GM20000 (cell line): ENCODE measurements around the gene RARRES1.

Experiments used
- DNase-seq: peaks from one replicate; pipeline ENCODE4 v3.0.0; 2012; ENCODE audit warnings: low spot score
- TF ChIP-seq, protein P1 (sequence below): IDR thresholded peaks from 2 replicates; pipeline ENCODE4 v1.5.1; 2012; ENCODE audit warnings: mild to moderate bottlenecking, control low read depth; ENCODE audit errors: extremely low read depth, missing control alignments

RARRES1 gene

DNA sequence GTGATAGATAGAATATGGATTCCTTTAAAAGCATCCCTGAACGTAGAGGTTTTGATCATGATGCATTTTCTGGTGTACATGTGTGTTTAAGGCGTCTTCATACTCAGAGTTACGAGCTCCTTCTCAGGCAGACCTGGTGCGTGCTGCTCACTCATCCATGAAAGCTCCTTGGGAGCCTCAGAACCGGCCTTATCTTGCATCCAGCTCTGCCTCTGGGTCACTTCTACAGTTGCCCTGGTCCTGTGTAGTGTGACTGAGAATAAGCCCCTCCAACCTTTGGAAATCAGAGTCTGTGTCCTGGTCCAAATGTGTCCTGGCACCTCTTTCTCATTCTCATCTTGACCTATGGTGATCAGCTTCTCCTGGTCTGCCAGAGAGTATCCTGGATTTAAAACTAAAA, 17.3 kb upstream of the RARRES1 start:
- TF ChIP-seq, protein P1, sequence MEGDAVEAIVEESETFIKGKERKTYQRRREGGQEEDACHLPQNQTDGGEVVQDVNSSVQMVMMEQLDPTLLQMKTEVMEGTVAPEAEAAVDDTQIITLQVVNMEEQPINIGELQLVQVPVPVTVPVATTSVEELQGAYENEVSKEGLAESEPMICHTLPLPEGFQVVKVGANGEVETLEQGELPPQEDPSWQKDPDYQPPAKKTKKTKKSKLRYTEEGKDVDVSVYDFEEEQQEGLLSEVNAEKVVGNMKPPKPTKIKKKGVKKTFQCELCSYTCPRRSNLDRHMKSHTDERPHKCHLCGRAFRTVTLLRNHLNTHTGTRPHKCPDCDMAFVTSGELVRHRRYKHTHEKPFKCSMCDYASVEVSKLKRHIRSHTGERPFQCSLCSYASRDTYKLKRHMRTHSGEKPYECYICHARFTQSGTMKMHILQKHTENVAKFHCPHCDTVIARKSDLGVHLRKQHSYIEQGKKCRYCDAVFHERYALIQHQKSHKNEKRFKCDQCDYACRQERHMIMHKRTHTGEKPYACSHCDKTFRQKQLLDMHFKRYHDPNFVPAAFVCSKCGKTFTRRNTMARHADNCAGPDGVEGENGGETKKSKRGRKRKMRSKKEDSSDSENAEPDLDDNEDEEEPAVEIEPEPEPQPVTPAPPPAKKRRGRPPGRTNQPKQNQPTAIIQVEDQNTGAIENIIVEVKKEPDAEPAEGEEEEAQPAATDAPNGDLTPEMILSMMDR: no peak
- DNase-seq: no peak

DNA sequence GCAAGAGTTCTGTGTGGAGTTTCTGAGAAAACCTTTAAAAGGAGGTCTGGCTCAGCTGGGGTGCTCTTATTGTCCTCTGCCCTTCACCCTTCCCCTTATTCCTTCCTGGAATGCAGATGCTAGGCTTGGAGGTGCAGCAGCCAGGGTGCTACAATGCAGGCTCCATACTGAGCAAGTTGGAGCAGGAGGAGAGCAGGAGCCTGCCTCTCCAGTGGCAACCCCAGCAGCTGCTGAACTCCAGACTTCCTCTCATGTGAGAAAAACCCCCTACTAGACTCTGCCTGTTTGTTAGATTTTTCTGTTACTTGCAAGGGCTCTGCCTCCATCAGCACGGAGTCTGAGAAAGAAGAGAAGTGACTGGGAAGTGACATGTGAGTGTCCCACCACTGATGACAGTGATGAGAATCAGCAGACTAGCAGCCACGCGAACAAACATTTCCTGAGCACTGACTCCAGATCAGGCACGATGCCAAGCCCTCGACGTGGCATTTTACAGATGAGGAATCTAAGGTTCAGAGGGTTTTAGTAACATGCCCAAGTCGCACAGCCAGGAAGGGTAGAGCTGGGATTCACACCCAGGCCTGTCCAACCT, 16.1 kb upstream of the RARRES1 start:
- DNase-seq: no peak

DNA sequence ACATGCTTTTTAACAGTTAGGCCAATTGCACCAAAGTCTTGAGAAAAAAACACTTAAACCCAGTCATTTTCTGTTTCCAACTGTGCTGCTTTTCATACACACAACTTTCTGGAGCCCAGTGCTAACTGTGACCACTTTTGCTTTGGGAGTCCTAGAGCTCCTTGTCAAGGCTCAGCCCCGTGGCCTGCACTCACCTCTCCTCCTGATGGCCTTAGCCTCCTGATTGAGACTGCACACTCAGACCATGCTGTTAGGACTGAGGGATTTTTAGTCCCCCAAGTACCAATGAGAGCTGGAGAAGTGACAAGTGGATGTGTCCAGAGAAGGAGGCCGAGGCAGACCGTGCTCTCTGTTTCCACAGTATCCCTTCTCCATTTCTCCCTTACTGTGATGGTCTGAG, 15.2 kb upstream of the RARRES1 start:
- no peak for DNase-seq

More for the DNA sequence above, 16.1 kb upstream of the RARRES1 start:
- TF ChIP-seq, protein P1: no peak

DNA sequence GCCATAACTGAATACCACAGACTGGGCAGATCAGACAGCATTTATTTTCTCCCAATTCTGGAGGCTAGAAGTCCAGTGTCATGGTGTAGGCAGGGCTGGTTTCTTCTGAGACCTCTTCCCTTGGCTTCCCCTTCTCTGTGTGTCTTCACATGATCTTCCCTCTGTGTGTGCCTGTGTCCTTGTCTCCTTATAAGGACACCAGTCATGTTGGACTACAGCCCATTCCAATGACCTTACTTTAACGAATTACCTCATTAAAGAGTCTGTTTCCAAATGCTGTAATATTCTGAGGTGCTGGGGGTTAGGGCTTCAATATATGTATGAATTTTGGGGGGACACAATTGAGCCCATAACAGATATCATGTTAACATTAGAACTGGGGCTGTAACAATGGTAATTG, 13.3 kb upstream of the RARRES1 start:
- no peak for DNase-seq
- TF ChIP-seq, protein P1: no peak

More for the DNA sequence above, 15.2 kb upstream of the RARRES1 start:
- TF ChIP-seq, protein P1: no peak

DNA sequence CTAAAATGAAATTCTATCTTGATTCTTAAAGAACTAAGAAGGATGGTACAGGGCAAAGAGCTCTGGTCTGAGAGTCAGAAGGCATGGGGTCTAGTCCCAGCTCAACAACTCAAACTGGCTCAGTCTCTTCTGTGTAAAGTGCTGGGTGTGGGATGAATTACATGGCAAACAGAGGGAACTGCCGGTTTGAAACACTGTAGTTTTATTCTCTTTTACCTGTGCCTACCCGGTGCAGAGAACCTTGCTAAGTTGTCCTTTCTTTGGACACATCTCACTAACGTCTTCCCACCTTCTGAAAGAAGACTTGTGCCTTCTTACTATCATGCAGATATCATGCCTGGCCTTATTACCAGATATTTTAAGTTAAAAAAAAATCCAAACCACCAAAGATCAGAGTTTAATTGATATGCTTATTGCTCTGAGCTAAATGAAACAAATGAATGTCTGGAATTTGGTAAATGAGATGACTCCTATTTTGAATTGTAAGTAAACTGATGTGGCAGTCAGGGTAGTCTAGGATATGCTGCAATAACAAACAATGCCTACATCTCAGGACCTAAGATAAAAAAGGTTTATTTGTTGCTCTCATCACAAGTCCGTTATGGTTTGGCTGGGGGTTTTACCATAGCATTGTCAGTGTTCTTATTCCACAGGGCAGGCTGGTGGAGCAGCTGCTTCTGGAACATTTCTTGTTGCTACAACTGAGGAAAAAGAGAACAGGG, 12.5 kb upstream of the RARRES1 start:
- DNase-seq: no peak
- TF ChIP-seq, protein P1: no peak

DNA sequence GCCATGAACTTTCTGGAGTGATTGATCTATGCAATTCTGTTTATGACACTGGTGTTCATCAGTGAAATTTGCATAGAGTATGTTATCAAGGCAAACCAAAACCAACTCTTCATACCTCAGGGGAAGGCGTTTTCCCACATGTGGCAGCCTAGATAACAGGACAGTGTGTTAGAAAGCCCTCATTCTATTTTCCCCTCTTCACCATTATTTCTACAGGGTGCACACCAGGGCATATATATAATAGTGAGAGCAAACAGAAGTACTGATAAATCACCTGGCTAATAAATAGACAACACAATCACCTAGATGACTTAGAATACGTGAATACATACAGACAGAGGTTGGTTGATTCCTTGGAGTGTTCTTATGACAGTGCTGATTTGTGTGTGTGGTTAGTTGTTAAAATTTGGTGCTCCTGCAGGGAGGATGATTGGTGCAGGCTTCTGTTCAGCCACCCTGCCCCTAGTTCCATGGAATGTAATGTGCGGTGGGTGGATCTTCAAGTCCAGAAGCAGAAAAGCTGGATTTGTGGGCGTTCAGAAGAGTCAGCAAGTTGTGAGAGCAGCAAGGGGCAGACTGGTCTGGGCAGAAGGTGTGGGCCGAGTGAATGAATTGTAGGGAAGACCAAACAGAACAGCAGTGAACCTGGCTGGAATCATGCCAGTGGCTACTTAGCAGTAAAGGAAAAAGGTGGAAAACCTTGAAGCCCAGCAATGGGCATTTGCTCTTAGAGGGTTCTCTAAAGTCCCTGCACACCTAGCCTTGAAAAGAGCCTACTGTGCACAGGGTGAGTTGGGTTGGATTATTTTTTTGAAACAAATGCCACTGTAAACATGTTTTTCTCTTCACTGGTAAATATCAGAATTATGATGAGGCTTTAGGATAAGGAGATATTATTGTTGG, 11.7 kb upstream of the RARRES1 start:
- TF ChIP-seq, protein P1: no peak
- no peak for DNase-seq
